SHP77 treated with DMSO at 0.1 percent for 48 hours (cell line): ENCODE measurements around the gene ZNF507.
"Not testable (repeated sequence)": the region's sequence is repeated elsewhere in the genome, so short reads cannot be mapped to it uniquely, and the experiment has no call there.

Experiments used
- DNase-seq: peaks from one replicate; lab custom pipeline; 2025; lab: John Stamatoyannopoulos, UW

ZNF507 gene

DNA sequence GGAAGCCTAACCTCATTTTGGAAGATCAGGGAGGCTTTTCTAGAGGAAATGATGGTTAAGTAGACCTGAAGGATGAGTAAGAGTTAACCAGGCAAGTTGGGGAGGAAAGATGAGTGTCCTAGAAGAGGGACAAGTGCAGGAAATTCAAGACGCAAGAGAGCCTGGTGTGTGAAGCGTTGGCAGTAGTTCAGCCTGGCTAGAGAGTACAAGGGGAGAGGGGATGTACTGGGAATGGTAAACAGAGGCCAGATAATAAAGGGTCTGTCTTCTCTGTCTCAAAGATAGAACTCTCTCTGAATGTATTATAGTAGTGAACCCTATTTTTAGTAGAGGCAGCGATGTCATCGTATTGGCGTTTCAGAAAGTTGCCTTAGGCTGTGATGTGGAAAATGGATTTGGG lies 69.8 kb downstream of the ZNF507 start:
- DNase-seq, result no peak

GRCh38 chr19:32415669-32416068 lies 70.3 kb downstream of the ZNF507 start:
- DNase-seq, result no peak

DNA sequence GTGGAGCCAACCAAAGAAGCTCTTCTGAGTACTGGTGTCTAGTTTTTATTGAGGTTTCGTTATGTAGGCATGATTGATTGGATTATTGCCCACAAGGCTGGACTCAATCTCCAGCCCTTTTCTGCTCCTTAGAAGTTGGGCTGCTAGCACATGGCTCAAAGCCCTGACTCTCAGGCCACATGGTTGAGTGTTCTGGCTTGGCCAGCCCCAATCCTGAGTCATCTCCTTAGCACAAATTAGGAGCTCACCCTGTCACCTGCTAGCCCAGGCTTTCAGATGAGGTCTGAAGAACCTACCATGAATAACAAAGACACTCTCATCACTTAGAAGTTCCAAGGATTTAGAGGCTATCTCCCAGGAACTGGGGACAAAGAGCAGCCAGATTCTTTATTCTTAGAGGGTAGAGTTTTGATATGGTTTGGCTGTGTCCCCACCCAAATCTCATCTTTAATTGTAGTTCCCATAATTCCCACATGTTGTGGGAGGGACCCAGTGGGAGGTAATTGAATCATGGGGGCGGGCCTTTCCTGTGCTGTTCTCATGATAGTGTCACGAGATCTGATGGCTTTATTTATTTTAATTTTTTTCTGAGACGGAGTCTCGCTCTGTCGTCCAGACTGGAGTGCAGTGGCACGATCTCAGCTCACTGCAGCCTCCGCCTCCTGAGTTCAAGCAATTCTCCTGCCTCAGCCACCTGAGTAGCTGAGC lies 71.5 kb downstream of the ZNF507 start:
- DNase-seq, result no peak

DNA sequence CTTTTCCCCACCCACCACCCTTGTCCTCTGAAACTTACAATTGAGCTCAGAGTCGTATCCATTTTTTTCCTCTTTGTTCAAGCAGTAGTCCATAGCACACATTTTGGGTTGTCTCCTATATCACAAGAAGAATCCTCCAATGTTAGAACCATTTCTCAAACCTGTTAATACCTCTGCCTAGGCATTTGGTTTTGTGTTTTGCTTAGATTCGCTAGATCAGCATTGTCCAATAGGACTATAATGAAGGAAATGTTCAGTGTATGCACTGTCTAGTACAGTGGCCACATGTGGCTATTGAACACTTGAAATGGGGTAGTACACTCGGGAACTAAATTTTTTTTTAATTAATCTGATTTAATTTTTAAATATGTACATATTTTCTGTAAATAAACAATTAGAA lies 72.7 kb downstream of the ZNF507 start:
- DNase-seq, result no peak

DNA sequence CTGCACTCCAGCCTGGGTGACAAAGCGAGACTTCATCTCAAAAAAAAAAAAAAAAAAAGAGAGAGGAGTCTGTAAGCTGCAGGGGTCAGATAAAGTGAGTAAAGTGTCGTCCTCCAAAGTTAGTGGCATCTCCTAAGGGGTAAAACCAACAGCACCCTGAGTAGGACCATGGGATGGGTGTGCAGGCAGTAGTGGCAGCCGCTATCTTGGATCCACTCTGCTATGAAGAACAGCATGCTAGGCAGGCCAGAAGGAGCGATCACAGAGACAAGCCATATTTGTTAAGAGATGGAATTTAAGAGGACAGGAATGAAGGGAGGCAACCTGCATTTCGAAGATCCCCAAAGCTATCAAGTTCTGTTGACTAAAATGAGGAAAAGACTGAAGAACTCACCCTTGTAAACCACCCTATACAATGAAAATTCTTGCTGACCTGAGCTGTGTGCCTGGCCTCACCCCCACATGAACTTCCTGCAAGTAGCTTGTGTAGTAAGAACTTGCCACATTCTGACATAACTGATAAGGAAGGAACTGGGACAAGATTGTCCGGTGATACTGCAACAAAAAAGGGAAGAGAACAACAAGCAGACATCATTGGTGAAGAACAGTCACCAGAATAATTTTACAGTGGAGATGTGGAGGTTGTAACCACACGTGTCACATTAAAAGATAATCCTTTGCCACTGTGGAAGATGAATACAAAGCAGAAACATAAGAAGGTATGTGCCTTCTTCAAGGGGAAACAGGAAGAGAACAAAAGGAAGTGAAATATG lies 76.4 kb downstream of the ZNF507 start:
- DNase-seq, result no peak

GRCh38 chr19:32422435-32422834 lies 77.0 kb downstream of the ZNF507 start:
- no peak for DNase-seq

- DNase-seq, result not testable (repeated sequence)
These were observed 78.5 kb downstream of the ZNF507 start for GRCh38 chr19:32423944-32424343.

GRCh38 chr19:32427536-32427935 lies 82.1 kb downstream of the ZNF507 start:
- no peak for DNase-seq

- DNase-seq, result no peak
These were observed 91.3 kb downstream of the ZNF507 start for GRCh38 chr19:32436692-32437091.

GRCh38 chr19:32437096-32437495 lies 91.7 kb downstream of the ZNF507 start:
- no peak for DNase-seq
